HepG2 (cell line): ENCODE results near the gene PARK7. TPM values are rescaled to one million over a fixed set of nuclear protein-coding genes. Genes with fewer than 3 reads are reported as not detected.

Experiments used
- ATF2 ChIP-seq: sonication (generic); formaldehyde crosslinking; IDR thresholded peaks from 2 replicates; pipeline ENCODE4 v1.4.0; 2020; ENCODE audit warnings: missing genetic modification reagents
- KAT2B ChIP-seq: fragments of 150-350 bp; IDR thresholded peaks from 2 replicates; pipeline ENCODE4 v1.6.1; 2014; ENCODE audit warnings: low read depth, low read length, borderline replicate concordance
- MAX ChIP-seq: IDR thresholded peaks from 2 replicates; pipeline ENCODE4 v1.6.1; 2012; ENCODE audit warnings: inconsistent platforms
- NR2F6 ChIP-seq, 2 experiments: IDR thresholded peaks; 2 replicates each; pipeline ENCODE4 v1.6.1; 2016; ENCODE audit warnings: antibody characterized with exemption in 1 of 2, mild to moderate bottlenecking in 1 of 2
- ZNF18 ChIP-seq: sonication (generic); formaldehyde crosslinking; IDR thresholded peaks from 2 replicates; pipeline ENCODE4 v1.8.0; 2022; ENCODE audit warnings: mild to moderate bottlenecking, missing genetic modification reagents; ENCODE audit not compliant: insufficient replicate concordance
- ZNF367 ChIP-seq: sonication (generic); formaldehyde crosslinking; IDR thresholded peaks from 2 replicates; pipeline ENCODE4 v1.4.0; 2020; ENCODE audit warnings: missing genetic modification reagents, borderline replicate concordance
- ZNF407 ChIP-seq: sonication (generic); formaldehyde crosslinking; IDR thresholded peaks from one replicate; pipeline ENCODE4 v1.5.1; 2020; ENCODE audit warnings: mild to moderate bottlenecking, missing genetic modification reagents; ENCODE audit errors: not compliant biosample characterization
- ZNF543 ChIP-seq: sonication (generic); formaldehyde crosslinking; IDR thresholded peaks from 2 replicates; pipeline ENCODE4 v1.4.0; 2020; ENCODE audit warnings: mild to moderate bottlenecking, missing genetic modification reagents
- ZNF788 ChIP-seq: sonication (generic); formaldehyde crosslinking; IDR thresholded peaks from 2 replicates; pipeline ENCODE4 v1.5.0; 2020; ENCODE audit warnings: mild to moderate bottlenecking, missing genetic modification reagents, borderline replicate concordance
- polyA plus RNA-seq, 8 experiments: library from polyadenylated mRNA; depleted of rRNA in 3 of 8; stranded (reverse) in 7 of 8; unstranded in 1 of 8; fragments of >200 nt; fragmentation: Illumina TruSeq in 4 of 8; extraction: Trizol in 4 of 8; gene quantifications; 2 replicates each; pipeline versions ENCODE4 v1.2.1 to v1.2.3, GENCODE V29; 2011 to 2016; ENCODE audit warnings: low read depth in 4 of 8, missing spikeins in 1 of 8, mixed read lengths in 1 of 8; ENCODE audit not compliant: insufficient read depth in 1 of 8
- total RNA-seq, 5 experiments: library from RNA; depleted of rRNA; stranded (reverse); fragments of >200 nt; fragmentation: Illumina TruSeq; extraction: Trizol; gene quantifications; 2 replicates each; pipeline ENCODE4 v1.2.3, GENCODE V29; 2016; ENCODE audit warnings: low read depth in 1 of 5

The PARK7 gene
- total and polyA plus RNA-seq, 2 of the 13 experiments (the other 11 are each of a cell fraction or from before 2014, with no cell fraction given), result 212 to 296 TPM

GRCh38 chr1:8026153-8026975 is 64.9 kb downstream of the PARK7 start, which contains the start of gene ERRFI1 (continued):
- TF ChIP-seq MAX (peak; percentile 87), NR2F6 (IDR thresholded peaks at IDR 0.05) (no peak), NR2F6 (CRISPR knock-in tag; IDR thresholded peaks at IDR 0.05) (peak; percentile 26; the same call in 1 of the 2 replicates), ATF2 (no peak; the same call in 1 of the 2 replicates), ZNF18 (CRISPR knock-in tag) (peak; percentile 84), KAT2B (no peak), ZNF367 (CRISPR knock-in tag) (0 out of 2 replicates have a peak, but pooled peaks have one; percentile 16), ZNF788 (no peak), ZNF543 (CRISPR knock-in tag) (peak; percentile 70; the same call in 1 of the 2 replicates), ZNF407 (CRISPR knock-in tag) (no peak)
